OCI-LY7 (cell line): ENCODE data around the gene TNFRSF8.

Source experiments
- EZH2phosphoT487 ChIP-seq: fragments of 200-600 bp; sonication (generic); IDR thresholded peaks from 2 replicates; pipeline ENCODE4 v1.6.1; 2018; ENCODE audit warnings: low read depth, borderline replicate concordance, mild to moderate bottlenecking, mixed run types, antibody characterized with exemption, low read length, moderate library complexity, mixed read lengths
- TF ChIP-seq, protein P1 (sequence below): fragments of 200-600 bp; sonication (generic); conservative IDR thresholded peaks from 2 replicates; pipeline ENCODE4 v1.5.1; 2014; ENCODE audit warnings: mild to moderate bottlenecking, antibody characterized with exemption, low read length, moderate library complexity, mixed read lengths

DNA sequence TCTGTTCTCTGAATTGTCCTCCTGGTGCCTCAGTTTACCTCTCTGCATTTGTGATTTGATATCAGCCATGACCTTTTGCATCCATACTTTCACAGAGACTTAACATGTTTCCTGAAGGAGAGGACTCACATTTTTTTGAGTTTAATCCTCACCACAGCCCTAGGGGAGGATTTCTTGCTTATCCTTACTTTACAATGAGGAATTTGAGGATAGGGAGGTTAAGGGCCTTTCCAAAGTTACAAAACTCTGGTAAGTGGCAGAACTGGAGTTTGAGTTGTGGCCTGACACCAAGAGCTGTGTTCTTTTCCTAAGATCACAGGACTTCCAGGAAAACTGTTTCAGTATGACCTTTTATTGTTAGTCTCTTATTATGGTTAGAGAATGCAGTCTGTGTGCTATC is 34.2 kb downstream of the TNFRSF8 start:
- TF ChIP-seq, protein P1, sequence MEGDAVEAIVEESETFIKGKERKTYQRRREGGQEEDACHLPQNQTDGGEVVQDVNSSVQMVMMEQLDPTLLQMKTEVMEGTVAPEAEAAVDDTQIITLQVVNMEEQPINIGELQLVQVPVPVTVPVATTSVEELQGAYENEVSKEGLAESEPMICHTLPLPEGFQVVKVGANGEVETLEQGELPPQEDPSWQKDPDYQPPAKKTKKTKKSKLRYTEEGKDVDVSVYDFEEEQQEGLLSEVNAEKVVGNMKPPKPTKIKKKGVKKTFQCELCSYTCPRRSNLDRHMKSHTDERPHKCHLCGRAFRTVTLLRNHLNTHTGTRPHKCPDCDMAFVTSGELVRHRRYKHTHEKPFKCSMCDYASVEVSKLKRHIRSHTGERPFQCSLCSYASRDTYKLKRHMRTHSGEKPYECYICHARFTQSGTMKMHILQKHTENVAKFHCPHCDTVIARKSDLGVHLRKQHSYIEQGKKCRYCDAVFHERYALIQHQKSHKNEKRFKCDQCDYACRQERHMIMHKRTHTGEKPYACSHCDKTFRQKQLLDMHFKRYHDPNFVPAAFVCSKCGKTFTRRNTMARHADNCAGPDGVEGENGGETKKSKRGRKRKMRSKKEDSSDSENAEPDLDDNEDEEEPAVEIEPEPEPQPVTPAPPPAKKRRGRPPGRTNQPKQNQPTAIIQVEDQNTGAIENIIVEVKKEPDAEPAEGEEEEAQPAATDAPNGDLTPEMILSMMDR = no peak
- TF ChIP-seq EZH2phosphoT487 = no peak
